Measurements from ENCODE around the gene FBXO31. TPM values are rescaled to one million over a fixed set of nuclear protein-coding genes. Genes with fewer than 3 reads are reported as not detected.
"Not testable (repeated sequence)": the region's sequence is repeated elsewhere in the genome, so short reads cannot be mapped to it uniquely, and the experiment has no call there.

FBXO31 gene
- total RNA-seq, 1 experiment from 2014 or later = 17.1 TPM

- Histone ChIP-seq H3K27me3 (ENCODE audit: low read length) (no peaks in the 10 kb centered on the region), H3K36me3 (ENCODE audit: insufficient read depth, low read length) (no peaks in the 10 kb centered on the region), H3K9ac (ENCODE audit: low read length) (peak overlapping the region; percentile 92), H3K4me3 (ENCODE audit: low read length) (peak overlapping the region; percentile 93), H3K9me3 (ENCODE audit: low read length) (no peaks in the 10 kb centered on the region), H3K27ac (ENCODE audit: low read length) (peak overlapping the region; percentile 82), H4K20me1 (ENCODE audit: insufficient read depth, low read depth, low read length) (peaks cover 20% of the 10 kb centered on the region; the same call in 1 of the 2 replicates), H3K79me2 (ENCODE audit: low read length) (peaks cover 56% of the 10 kb centered on the region), H3K4me2 (ENCODE audit: low read depth, low read length, poor library complexity, severe bottlenecking) (peak overlapping the region; percentile 85), H2AFZ (ENCODE audit: low read length) (peak overlapping the region; percentile 85), H3K4me1 (ENCODE audit: low read length) (peaks cover 56% of the 10 kb centered on the region), H3K9me2 (replicated peaks; ENCODE audit: insufficient read depth, low read length) (no peaks in the 10 kb centered on the region)
- peak; percentile 78 for DNase-seq
Observed at GRCh38 chr16:87384162-87384874, 742 bp upstream of the FBXO31 start.

GRCh38 chr16:87382023-87382785, 1.4 kb downstream of the FBXO31 start:
- no peak overlapping the region; the same call in 1 of the 2 replicates for H3K27ac ChIP-seq (ENCODE audit: low read length)

GRCh38 chr16:87380881-87381280, 2.7 kb downstream of the FBXO31 start:
- peak overlapping the region; percentile 93 for H3K4me3 ChIP-seq (ENCODE audit: low read length)
- peak overlapping the region; percentile 77 for H3K4me2 ChIP-seq (ENCODE audit: low read depth, low read length, poor library complexity, severe bottlenecking)
- H4K20me1 ChIP-seq (ENCODE audit: insufficient read depth, low read depth, low read length) = peaks cover 20% of the 10 kb centered on the region; the same call in 1 of the 2 replicates
- peaks cover 82% of the 10 kb centered on the region for H3K79me2 ChIP-seq (ENCODE audit: low read length)
- H3K4me1 ChIP-seq (ENCODE audit: low read length) = peaks cover 29% of the 10 kb centered on the region
- H3K27ac ChIP-seq (ENCODE audit: low read length) = no peak overlapping the region
- H3K9me2 ChIP-seq (replicated peaks; ENCODE audit: insufficient read depth, low read length) = no peaks in the 10 kb centered on the region
- H3K9ac ChIP-seq (ENCODE audit: low read length) = peak overlapping the region; percentile 92
- no peaks in the 10 kb centered on the region for H3K36me3 ChIP-seq (ENCODE audit: insufficient read depth, low read length)
- no peaks in the 10 kb centered on the region for H3K27me3 ChIP-seq (ENCODE audit: low read length)
- no peaks in the 10 kb centered on the region for H3K9me3 ChIP-seq (ENCODE audit: low read length)
- peak; percentile 31 for DNase-seq
- H2AFZ ChIP-seq (ENCODE audit: low read length) = no peak overlapping the region

More at GRCh38 chr16:87382023-87382785, 1.4 kb downstream of the FBXO31 start:
- no peaks in the 10 kb centered on the region for H3K27me3 ChIP-seq (ENCODE audit: low read length)
- peak; percentile 38 for DNase-seq
- H3K4me3 ChIP-seq (ENCODE audit: low read length) = peak overlapping the region; percentile 93
- no peaks in the 10 kb centered on the region for H3K9me2 ChIP-seq (replicated peaks; ENCODE audit: insufficient read depth, low read length)
- H3K36me3 ChIP-seq (ENCODE audit: insufficient read depth, low read length) = no peaks in the 10 kb centered on the region
- no peak overlapping the region for H2AFZ ChIP-seq (ENCODE audit: low read length)
- H3K4me1 ChIP-seq (ENCODE audit: low read length) = peaks cover 35% of the 10 kb centered on the region
- no peaks in the 10 kb centered on the region for H3K9me3 ChIP-seq (ENCODE audit: low read length)
- H3K79me2 ChIP-seq (ENCODE audit: low read length) = peaks cover 75% of the 10 kb centered on the region
- peak overlapping the region; percentile 77 for H3K4me2 ChIP-seq (ENCODE audit: low read depth, low read length, poor library complexity, severe bottlenecking)
- peak overlapping the region; percentile 92 for H3K9ac ChIP-seq (ENCODE audit: low read length)
- peaks cover 20% of the 10 kb centered on the region; the same call in 1 of the 2 replicates for H4K20me1 ChIP-seq (ENCODE audit: insufficient read depth, low read depth, low read length)

- Histone ChIP-seq H4K20me1 (ENCODE audit: insufficient read depth, low read depth, low read length) (peaks cover 20% of the 10 kb centered on the region; the same call in 1 of the 2 replicates), H2AFZ (ENCODE audit: low read length) (no peak overlapping the region), H3K36me3 (ENCODE audit: insufficient read depth, low read length) (0 out of 2 replicates have a peak, but pooled peaks cover 3% of the 10 kb centered on the region), H3K9me2 (replicated peaks; ENCODE audit: insufficient read depth, low read length) (no peaks in the 10 kb centered on the region), H3K79me2 (ENCODE audit: low read length) (peaks cover 86% of the 10 kb centered on the region), H3K4me2 (ENCODE audit: low read depth, low read length, poor library complexity, severe bottlenecking) (no peak overlapping the region), H3K27me3 (ENCODE audit: low read length) (no peaks in the 10 kb centered on the region), H3K9ac (ENCODE audit: low read length) (no peak overlapping the region), H3K9me3 (ENCODE audit: low read length) (no peaks in the 10 kb centered on the region), H3K4me3 (ENCODE audit: low read length) (no peak overlapping the region), H3K4me1 (ENCODE audit: low read length) (peaks cover 29% of the 10 kb centered on the region), H3K27ac (ENCODE audit: low read length) (no peak overlapping the region)
- peak; percentile 35 for DNase-seq
Observed at GRCh38 chr16:87380403-87380802, 3.2 kb downstream of the FBXO31 start.

- H3K36me3 ChIP-seq (ENCODE audit: insufficient read depth, low read length); H3K4me3 ChIP-seq (ENCODE audit: low read length); H3K9me3 ChIP-seq (ENCODE audit: low read length); H3K27me3 ChIP-seq (ENCODE audit: low read length); H3K9ac ChIP-seq (ENCODE audit: low read length); H3K9me2 ChIP-seq (replicated peaks; ENCODE audit: insufficient read depth, low read length); H3K4me2 ChIP-seq (ENCODE audit: low read depth, low read length, poor library complexity, severe bottlenecking); H2AFZ ChIP-seq (ENCODE audit: low read length); H3K27ac ChIP-seq (ENCODE audit: low read length): not testable (repeated sequence)
- Histone ChIP-seq H3K4me1 (ENCODE audit: low read length) (peaks cover 23% of the 10 kb centered on the region), H3K79me2 (ENCODE audit: low read length) (peaks cover 90% of the 10 kb centered on the region), H4K20me1 (ENCODE audit: insufficient read depth, low read depth, low read length) (peaks cover 23% of the 10 kb centered on the region; the same call in 1 of the 2 replicates)
- peak; percentile 15 for DNase-seq
Observed at GRCh38 chr16:87379312-87379752, 4.2 kb downstream of the FBXO31 start.

- Histone ChIP-seq H2AFZ (ENCODE audit: low read length) (no peak overlapping the region), H3K4me2 (ENCODE audit: low read depth, low read length, poor library complexity, severe bottlenecking) (no peak overlapping the region), H3K9me3 (ENCODE audit: low read length) (no peaks in the 10 kb centered on the region), H3K79me2 (ENCODE audit: low read length) (peaks cover 95% of the 10 kb centered on the region), H3K9ac (ENCODE audit: low read length) (no peak overlapping the region), H3K27ac (ENCODE audit: low read length) (no peak overlapping the region), H3K36me3 (ENCODE audit: insufficient read depth, low read length) (peaks cover 8% of the 10 kb centered on the region; the same call in 1 of the 2 replicates), H4K20me1 (ENCODE audit: insufficient read depth, low read depth, low read length) (peaks cover 18% of the 10 kb centered on the region; the same call in 1 of the 2 replicates), H3K4me1 (ENCODE audit: low read length) (peaks cover 14% of the 10 kb centered on the region), H3K9me2 (replicated peaks; ENCODE audit: insufficient read depth, low read length) (no peaks in the 10 kb centered on the region), H3K27me3 (ENCODE audit: low read length) (no peaks in the 10 kb centered on the region), H3K4me3 (ENCODE audit: low read length) (no peak overlapping the region)
- DNase-seq = no peak
Observed at GRCh38 chr16:87376660-87377059, 6.9 kb downstream of the FBXO31 start.

- no peak for DNase-seq
- Histone ChIP-seq H3K27me3 (ENCODE audit: low read length) (no peaks in the 10 kb centered on the region), H3K9me2 (replicated peaks; ENCODE audit: insufficient read depth, low read length) (no peaks in the 10 kb centered on the region), H3K9me3 (ENCODE audit: low read length) (no peaks in the 10 kb centered on the region), H3K9ac (ENCODE audit: low read length) (no peak overlapping the region), H2AFZ (ENCODE audit: low read length) (no peak overlapping the region), H3K36me3 (ENCODE audit: insufficient read depth, low read length) (peaks cover 8% of the 10 kb centered on the region; the same call in 1 of the 2 replicates), H3K4me1 (ENCODE audit: low read length) (peaks cover 3% of the 10 kb centered on the region), H3K4me2 (ENCODE audit: low read depth, low read length, poor library complexity, severe bottlenecking) (no peak overlapping the region), H4K20me1 (ENCODE audit: insufficient read depth, low read depth, low read length) (0 out of 2 replicates have a peak, but pooled peaks cover 12% of the 10 kb centered on the region), H3K79me2 (ENCODE audit: low read length) (peaks cover 95% of the 10 kb centered on the region), H3K27ac (ENCODE audit: low read length) (no peak overlapping the region), H3K4me3 (ENCODE audit: low read length) (no peak overlapping the region)
Observed at GRCh38 chr16:87375426-87376135, 8.0 kb downstream of the FBXO31 start.

Data from Karpas-422 (cell line).